Keratinocyte (primary cell): ENCODE measurements around the gene RC3H2. TPM values are rescaled to one million over a fixed set of nuclear protein-coding genes. Genes with fewer than 3 reads are reported as not detected.
"Not testable (repeated sequence)": the region's sequence is repeated elsewhere in the genome, so short reads cannot be mapped to it uniquely, and the experiment has no call there.

ENCODE experiments used
- DNase-seq: peaks from one replicate; pipeline ENCODE4 v3.0.0-alpha.2; 2011; ENCODE audit warnings: low read depth, missing footprints, low spot score
- FAIRE-seq: peaks from 2 replicates; lab custom pipeline; 2011; peaks lifted over from hg19 to GRCh38; lab: Jason Lieb, UNC
- H2AFZ ChIP-seq: 2 replicates; pipeline ENCODE4 v1.6.0; 2012; ENCODE audit warnings: low read length, control low read depth, inconsistent platforms; ENCODE audit not compliant: control insufficient read depth
- H3K27ac ChIP-seq: 2 replicates; pipeline ENCODE4 v1.5.1; 2011; ENCODE audit warnings: low read length; ENCODE audit not compliant: control insufficient read depth, insufficient read depth
- H3K27me3 ChIP-seq: 3 replicates; pipeline ENCODE4 v1.6.0; 2011; ENCODE audit warnings: low read length; ENCODE audit not compliant: control insufficient read depth, insufficient read depth; ENCODE audit errors: extremely low read depth
- H3K36me3 ChIP-seq, 2 experiments: 2 replicates in 1 of 2; 3 replicates in 1 of 2; pipeline ENCODE4 v1.5.1; 2011; ENCODE audit warnings: low read length in 2 of 2, mild to moderate bottlenecking in 1 of 2; ENCODE audit not compliant: control insufficient read depth in 2 of 2, insufficient read depth in 2 of 2; ENCODE audit errors: extremely low read depth in 1 of 2
- H3K4me1 ChIP-seq: 3 replicates; pipeline ENCODE4 v1.5.1; 2011; ENCODE audit warnings: low read length; ENCODE audit not compliant: control insufficient read depth, insufficient read depth; ENCODE audit errors: extremely low read depth
- H3K4me2 ChIP-seq: 3 replicates; pipeline ENCODE4 v1.6.0; 2011; ENCODE audit warnings: low read depth, low read length; ENCODE audit not compliant: control insufficient read depth, insufficient read depth; ENCODE audit errors: extremely low read depth
- H3K4me3 ChIP-seq, 3 experiments: fragments of 200-600 bp in 1 of 3; sonication (generic) in 1 of 3; 2 replicates in 2 of 3; 3 replicates in 1 of 3; pipeline ENCODE4 v1.5.1; 2011 to 2016; ENCODE audit warnings: low read length in 3 of 3, mild to moderate bottlenecking in 3 of 3, control low read depth in 2 of 3, inconsistent platforms in 1 of 3, low read depth in 1 of 3, mixed read lengths in 1 of 3, mixed run types in 1 of 3, moderate library complexity in 1 of 3; ENCODE audit not compliant: control insufficient read depth in 2 of 3, insufficient read depth in 2 of 3; ENCODE audit errors: extremely low read depth in 1 of 3
- H3K79me2 ChIP-seq: 2 replicates; pipeline ENCODE4 v1.6.0; 2012; ENCODE audit warnings: low read length; ENCODE audit not compliant: control insufficient read depth, insufficient read depth
- H3K9ac ChIP-seq: 3 replicates; pipeline ENCODE4 v1.6.0; 2011; ENCODE audit warnings: low read length; ENCODE audit not compliant: control insufficient read depth, insufficient read depth; ENCODE audit errors: extremely low read depth
- H3K9me1 ChIP-seq: 3 replicates; pipeline ENCODE4 v1.6.0; 2011; ENCODE audit warnings: low read length; ENCODE audit not compliant: control insufficient read depth, insufficient read depth; ENCODE audit errors: extremely low read depth
- H3K9me3 ChIP-seq: 2 replicates; pipeline ENCODE4 v1.5.1; 2012; ENCODE audit warnings: low read depth, low read length; ENCODE audit not compliant: control insufficient read depth
- H4K20me1 ChIP-seq: 3 replicates; pipeline ENCODE4 v1.6.0; 2011; ENCODE audit warnings: low read length; ENCODE audit not compliant: control insufficient read depth, insufficient read depth; ENCODE audit errors: extremely low read depth
- CTCF ChIP-seq, 3 experiments: IDR thresholded peaks in 1 of 3; conservative IDR thresholded peaks in 1 of 3; optimal IDR thresholded peaks in 1 of 3; 2 replicates in 2 of 3; 3 replicates in 1 of 3; pipeline versions ENCODE3 to v1.5.1; 2011; ENCODE audit warnings: low read length in 3 of 3, mild to moderate bottlenecking in 3 of 3, moderate library complexity in 2 of 3, control low read depth in 1 of 3, inconsistent platforms in 1 of 3; ENCODE audit not compliant: insufficient read depth in 2 of 3; ENCODE audit errors: extremely low read depth in 1 of 3
- EZH2 ChIP-seq: IDR thresholded peaks from one replicate; pipeline ENCODE4 v1.6.1; 2012; ENCODE audit warnings: inconsistent platforms, mild to moderate bottlenecking, low read length, moderate library complexity
- dilution Hi-C: fragments of 300-500 bp; cut with MboI; formaldehyde crosslinking; loops from one replicate; pipeline ENCODE4 v1.7.0; 2020; ENCODE audit warnings: low sequenced_read_pairs; ENCODE audit not compliant: extremely low pct_ligation_motif_present
- polyA plus RNA-seq, 5 experiments: library from polyadenylated mRNA; depleted of rRNA in 3 of 5; stranded (reverse) in 3 of 5; stranded (forward) in 1 of 5; unstranded in 1 of 5; fragments of >200 nt; gene quantifications; 1 replicate in 1 of 5; 2 replicates in 3 of 5; 3 replicates in 1 of 5; pipeline versions ENCODE4 v1.2.1 to v1.2.3, GENCODE V29; 2011 to 2012; ENCODE audit warnings: missing spikeins in 2 of 5, low read depth in 1 of 5, low replicate concordance in 1 of 5

RC3H2 gene
- polyA plus RNA-seq, 1 donor (not counting 4 experiments of a cell fraction or from before 2014, with no cell fraction given) = 34.2 TPM

- Histone ChIP-seq H3K27me3 (no peaks in the 10 kb centered on the region), H3K4me1 (peaks cover 7% of the 10 kb centered on the region), H3K4me2 (no peak overlapping the region), H3K9ac (no peak overlapping the region), H3K9me3 (no peaks in the 10 kb centered on the region), H4K20me1 (no peaks in the 10 kb centered on the region), H2AFZ (no peak overlapping the region), H3K4me3 (no peak overlapping the region), H3K27ac (no peak overlapping the region), H3K9me1 (no peaks in the 10 kb centered on the region), H3K36me3 (peaks cover 0 to 3% of the 10 kb centered on the region in 2 experiments), H3K79me2 (no peaks in the 10 kb centered on the region)
- no peak for DNase-seq
- dilution Hi-C loops = loop anchor here (25.0 kb wide), 1 partner anchor 350 kb away; no protein-coding TSS in a partner anchor
- FAIRE-seq = no peak
- TF ChIP-seq CTCF (optimal IDR thresholded peaks at IDR 0.05 in 1 of 3, IDR thresholded peaks at IDR 0.05 in 1 of 3, conservative IDR thresholded peaks at IDR 0.05 in 1 of 3; ENCODE audit: extremely low read depth in 1 of 3, insufficient read depth in 2 of 3, low read length in 3 of 3) (no peak), EZH2 (no peak)
Measured at GRCh38 chr9:122812736-122813135, 92.4 kb downstream of the RC3H2 start.

- H3K9me1 ChIP-seq = no peaks in the 10 kb centered on the region
- TF ChIP-seq CTCF (optimal IDR thresholded peaks at IDR 0.05 in 1 of 3, IDR thresholded peaks at IDR 0.05 in 1 of 3, conservative IDR thresholded peaks at IDR 0.05 in 1 of 3; ENCODE audit: extremely low read depth in 1 of 3, insufficient read depth in 2 of 3, low read length in 3 of 3) = peak; percentile 41 to 95 (median 78)
- TF ChIP-seq EZH2 = no peak
- H3K27ac ChIP-seq = no peak overlapping the region
- no peaks in the 10 kb centered on the region for H4K20me1 ChIP-seq
- DNase-seq (no peak), FAIRE-seq (peak; percentile 83)
- dilution Hi-C loops = loop anchor here (25.0 kb wide), 1 partner anchor 348 kb away; no protein-coding TSS in a partner anchor
- H3K27me3 ChIP-seq = no peaks in the 10 kb centered on the region
- no peak overlapping the region for H3K9ac ChIP-seq
- no peak overlapping the region for H3K4me2 ChIP-seq
- H3K4me3 ChIP-seq = no peak overlapping the region
- H3K9me3 ChIP-seq = peaks cover 2% of the 10 kb centered on the region
- no peak overlapping the region for H2AFZ ChIP-seq
- H3K79me2 ChIP-seq = no peaks in the 10 kb centered on the region
- no peaks in the 10 kb centered on the region for H3K36me3 ChIP-seq
- H3K4me1 ChIP-seq = peaks cover 7% of the 10 kb centered on the region
Measured at GRCh38 chr9:122810306-122810946, 94.7 kb downstream of the RC3H2 start.

DNA sequence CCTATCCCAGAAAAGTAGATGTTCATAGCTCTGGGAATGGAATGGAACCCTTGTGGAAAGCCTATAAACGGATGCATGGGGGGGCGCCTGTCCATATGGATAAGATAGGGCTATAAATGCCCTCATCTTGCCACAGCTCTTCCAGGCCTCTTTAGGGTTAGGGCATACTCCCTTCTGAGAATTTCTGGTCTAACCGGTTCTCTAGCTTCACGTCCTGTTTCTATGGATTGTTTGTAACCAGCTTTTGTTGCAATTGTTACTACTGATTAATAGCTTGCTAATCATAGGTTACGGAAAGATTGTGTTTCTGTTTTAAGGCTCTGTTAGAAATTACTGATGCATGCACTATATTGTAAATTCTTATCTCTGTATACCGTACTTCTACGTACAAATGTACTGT lies 95.9 kb downstream of the RC3H2 start:
- H3K4me2 ChIP-seq, H3K9me3 ChIP-seq, H3K9me1 ChIP-seq, FAIRE-seq, H3K9ac ChIP-seq, H3K4me1 ChIP-seq, H2AFZ ChIP-seq, H3K36me3 ChIP-seq, H3K4me3 ChIP-seq, H3K27ac ChIP-seq, H4K20me1 ChIP-seq, H3K27me3 ChIP-seq, DNase-seq, H3K79me2 ChIP-seq: not testable (repeated sequence)
- dilution Hi-C loops = loop anchor here (25.0 kb wide), 1 partner anchor 347 kb away; no protein-coding TSS in a partner anchor
